AG08395 (cell line): ENCODE data around the gene CETN1.
A peak's percentile ranks its signal among the peaks of the same experiment; 100 is the strongest.

Source experiments
- DNase-seq: peaks from one replicate; pipeline ENCODE4 v3.0.0; 2012; ENCODE audit warnings: mixed read lengths, low spot score

CETN1 gene

GRCh38 chr18:623761-624620 is 43.8 kb downstream of the CETN1 start:
- DNase-seq = peak; percentile 54

- no peak for DNase-seq
These were observed 47.1 kb downstream of the CETN1 start for GRCh38 chr18:627231-627630.

GRCh38 chr18:629269-630150 is 49.3 kb downstream of the CETN1 start:
- no peak for DNase-seq

- DNase-seq = no peak
These were observed 51.4 kb downstream of the CETN1 start for GRCh38 chr18:631560-631959.
